OCI-LY1 (cell line): ENCODE results near the gene ANKRD6.

ENCODE experiments used
- H2AFZ ChIP-seq: fragments of 200-600 bp; sonication (generic), shearing (Covaris generic); 2 replicates; pipeline ENCODE4 v1.6.0; 2014; ENCODE audit warnings: antibody characterized with exemption, mild to moderate bottlenecking, low read length
- H3F3A ChIP-seq: fragments of 200-600 bp; sonication (generic), shearing (Covaris generic); 2 replicates; pipeline ENCODE4 v1.6.0; 2014; ENCODE audit warnings: mild to moderate bottlenecking, antibody characterized with exemption, low read length, moderate library complexity; ENCODE audit not compliant: insufficient read depth
- H3K27ac ChIP-seq: fragments of 200-600 bp; sonication (generic); 2 replicates; pipeline ENCODE4 v1.5.1; 2014; ENCODE audit warnings: low read length, mixed run types, mild to moderate bottlenecking, low read depth; ENCODE audit not compliant: poor library complexity, severe bottlenecking
- H3K27me3 ChIP-seq: fragments of 200-600 bp; sonication (generic); 2 replicates; pipeline ENCODE4 v1.6.0; 2014; ENCODE audit warnings: antibody characterized with exemption, mild to moderate bottlenecking, low read length, moderate library complexity; ENCODE audit not compliant: insufficient read depth
- H3K36me3 ChIP-seq: fragments of 200-600 bp; sonication (generic); 2 replicates; pipeline ENCODE4 v1.6.1; 2014; ENCODE audit warnings: mild to moderate bottlenecking, antibody characterized with exemption, low read length, moderate library complexity, mixed read lengths; ENCODE audit not compliant: insufficient read depth
- H3K4me1 ChIP-seq: fragments of 200-600 bp; sonication (generic); 2 replicates; pipeline ENCODE4 v1.5.1; 2014; ENCODE audit warnings: mild to moderate bottlenecking, low read length, moderate library complexity; ENCODE audit not compliant: insufficient read depth, severe bottlenecking
- H3K4me2 ChIP-seq: fragments of 200-600 bp; sonication (generic), shearing (Covaris generic); 2 replicates; pipeline ENCODE4 v1.6.1; 2014; ENCODE audit warnings: low read length
- H3K4me3 ChIP-seq: fragments of 200-600 bp; sonication (generic); 2 replicates; pipeline ENCODE4 v1.5.1; 2014; ENCODE audit warnings: low read length, low read depth, mild to moderate bottlenecking, mixed read lengths; ENCODE audit not compliant: poor library complexity, severe bottlenecking
- H3K79me2 ChIP-seq: fragments of 200-600 bp; shearing (Covaris generic); 2 replicates; pipeline ENCODE4 v1.6.1; 2016; ENCODE audit warnings: mixed run types, low read length, mixed read lengths; ENCODE audit not compliant: insufficient read depth
- H3K9ac ChIP-seq: fragments of 200-600 bp; sonication (generic), shearing (Covaris generic); 2 replicates; pipeline ENCODE4 v1.6.1; 2014; ENCODE audit warnings: mild to moderate bottlenecking, low read length, mixed read lengths
- H3K9me2 ChIP-seq: fragments of 200-600 bp; sonication (generic), shearing (Covaris generic); 2 replicates; pipeline ENCODE4 v1.6.1; 2014; ENCODE audit warnings: low read depth, mild to moderate bottlenecking, low read length, mixed read lengths
- H3K9me3 ChIP-seq: fragments of 200-600 bp; shearing (Covaris generic); 2 replicates; pipeline ENCODE4 v1.6.1; 2014; ENCODE audit warnings: low read length, mixed read lengths
- H4K20me1 ChIP-seq: fragments of 200-600 bp; sonication (generic), shearing (Covaris generic); 2 replicates; pipeline ENCODE4 v1.6.0; 2016; ENCODE audit warnings: mild to moderate bottlenecking, low read length; ENCODE audit not compliant: insufficient read depth
- CTCF ChIP-seq: fragments of 200-600 bp; sonication (generic), shearing (Covaris generic); IDR thresholded peaks from 2 replicates; pipeline ENCODE4 v1.5.1; 2017; ENCODE audit warnings: mild to moderate bottlenecking, antibody characterized with exemption, low read length, moderate library complexity, mixed read lengths
- EZH2 ChIP-seq: fragments of 200-600 bp; sonication (generic), shearing (Covaris generic); IDR thresholded peaks from 2 replicates; pipeline ENCODE4 v1.8.0; 2017; ENCODE audit warnings: borderline replicate concordance, mixed run types, mild to moderate bottlenecking, antibody characterized with exemption, low read length, moderate library complexity, mixed read lengths

Gene ANKRD6

GRCh38 chr6:89433252-89434149, 549 bp downstream of the ANKRD6 start:
- TF ChIP-seq EZH2 (no peak), CTCF (no peak; the same call in 1 of the 2 replicates)
- Histone ChIP-seq H3K4me2 (peak overlapping the region; percentile 77), H4K20me1 (no peaks in the 10 kb centered on the region), H2AFZ (0 out of 2 replicates have a peak overlapping the region, but pooled peaks have one; percentile 1), H3K79me2 (no peaks in the 10 kb centered on the region), H3K27ac (no peak overlapping the region), H3K9me3 (no peaks in the 10 kb centered on the region), H3K36me3 (no peaks in the 10 kb centered on the region), H3F3A (no peaks in the 10 kb centered on the region), H3K4me3 (peak overlapping the region; percentile 72), H3K27me3 (no peaks in the 10 kb centered on the region), H3K9ac (peak overlapping the region; percentile 58), H3K9me2 (no peaks in the 10 kb centered on the region), H3K4me1 (peaks cover 14% of the 10 kb centered on the region)

- Histone ChIP-seq H3K4me2 (peak overlapping the region; percentile 77), H3F3A (no peaks in the 10 kb centered on the region), H3K9me2 (no peaks in the 10 kb centered on the region), H2AFZ (no peak overlapping the region), H3K79me2 (no peaks in the 10 kb centered on the region), H3K27ac (no peak overlapping the region), H3K36me3 (no peaks in the 10 kb centered on the region), H3K4me3 (peak overlapping the region; percentile 72), H3K9me3 (no peaks in the 10 kb centered on the region), H3K4me1 (peaks cover 14% of the 10 kb centered on the region), H3K9ac (no peak overlapping the region), H3K27me3 (no peaks in the 10 kb centered on the region), H4K20me1 (no peaks in the 10 kb centered on the region)
- TF ChIP-seq EZH2 (no peak), CTCF (no peak)
Observed at GRCh38 chr6:89434150-89434499, 1.2 kb downstream of the ANKRD6 start.

GRCh38 chr6:89434954-89435353, 2.0 kb downstream of the ANKRD6 start:
- Histone ChIP-seq H3K36me3 (no peaks in the 10 kb centered on the region), H3K9me2 (no peaks in the 10 kb centered on the region), H3F3A (no peaks in the 10 kb centered on the region), H4K20me1 (no peaks in the 10 kb centered on the region), H3K9ac (no peak overlapping the region), H3K79me2 (no peaks in the 10 kb centered on the region), H3K4me3 (no peak overlapping the region), H3K4me1 (peaks cover 14% of the 10 kb centered on the region), H3K9me3 (no peaks in the 10 kb centered on the region), H3K4me2 (no peak overlapping the region), H3K27me3 (no peaks in the 10 kb centered on the region; the same call in 1 of the 2 replicates), H3K27ac (no peak overlapping the region), H2AFZ (no peak overlapping the region)
- no peak for TF ChIP-seq CTCF
- TF ChIP-seq EZH2, result no peak
